ENCODE measurements around the gene COX4I1.
"Not testable (repeated sequence)": the region's sequence is repeated elsewhere in the genome, so short reads cannot be mapped to it uniquely, and the experiment has no call there.

COX4I1 gene

GRCh38 chr16:85824161-85825135 lies 25.0 kb downstream of the COX4I1 start:
- no peak for DNase-seq (ENCODE audit: low read depth)

GRCh38 chr16:85825326-85825725 lies 25.8 kb downstream of the COX4I1 start:
- DNase-seq (ENCODE audit: low read depth): no peak

- no peak for DNase-seq (ENCODE audit: low read depth)
Observed at GRCh38 chr16:85826686-85827247, 27.3 kb downstream of the COX4I1 start.

- no peak for DNase-seq (ENCODE audit: low read depth)
Observed at GRCh38 chr16:85828166-85828565, 28.7 kb downstream of the COX4I1 start.

DNA sequence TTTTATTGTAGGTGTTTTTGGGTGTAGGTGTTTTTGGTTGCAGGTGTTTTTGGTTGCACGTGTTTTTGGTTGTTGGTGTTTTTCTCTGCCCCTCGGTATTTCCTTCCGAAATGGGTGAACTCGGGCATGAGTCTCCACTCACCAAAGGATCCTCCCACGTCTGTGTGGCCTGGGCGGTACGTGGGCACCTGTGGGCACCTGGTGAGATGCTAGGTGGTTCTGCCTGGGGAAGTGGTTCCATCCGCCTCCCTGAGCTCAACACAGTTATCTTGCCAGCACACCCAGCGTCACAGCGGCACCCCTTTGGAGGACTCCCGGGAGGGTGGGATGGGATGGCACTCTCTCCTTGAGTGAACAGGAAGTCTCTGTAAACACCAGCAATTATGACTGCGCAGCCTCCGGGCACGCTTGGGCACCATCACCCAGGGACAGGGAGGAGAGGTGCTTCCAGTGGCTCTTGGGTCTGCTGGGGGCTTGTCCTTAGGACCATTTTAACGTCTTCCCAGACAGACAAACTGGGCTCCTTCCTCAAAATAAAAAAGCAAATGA lies 29.8 kb downstream of the COX4I1 start:
- no peak for DNase-seq (ENCODE audit: low read depth)

DNA sequence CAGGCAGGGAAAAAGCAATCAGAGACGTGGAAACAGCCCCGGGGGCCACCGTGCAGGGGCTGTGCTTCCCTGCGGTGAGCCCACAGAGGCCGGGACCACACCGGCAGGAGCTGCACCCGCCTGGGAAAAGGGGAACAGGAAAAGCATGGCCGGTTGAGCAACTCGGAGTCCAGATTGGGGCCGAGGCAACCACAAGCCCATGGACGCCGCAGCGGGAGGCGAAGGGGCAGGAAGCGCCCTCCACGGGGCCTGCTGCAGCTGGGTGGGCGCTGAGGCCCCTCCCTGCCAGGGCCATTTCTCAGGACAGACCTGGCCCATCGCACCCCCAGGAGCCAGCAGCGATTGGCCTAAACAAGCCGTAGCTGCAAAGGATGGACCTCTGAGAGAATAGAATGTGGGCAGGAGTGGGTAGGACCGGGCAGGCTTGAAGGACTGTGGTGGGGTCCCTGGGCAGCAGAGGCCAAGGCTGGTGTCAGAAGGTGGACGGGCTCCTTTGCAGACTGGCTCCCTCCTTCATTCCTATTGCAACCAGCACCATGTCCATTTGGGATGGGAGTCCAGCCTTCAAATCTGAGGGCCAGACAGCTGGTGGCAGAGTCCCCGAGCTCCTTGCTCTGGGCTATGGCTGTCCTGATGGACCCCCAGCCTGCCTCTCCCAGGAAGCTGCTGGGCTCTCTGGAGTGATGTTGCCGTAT lies 30.4 kb downstream of the COX4I1 start:
- DNase-seq (ENCODE audit: low read depth): no peak

DNA sequence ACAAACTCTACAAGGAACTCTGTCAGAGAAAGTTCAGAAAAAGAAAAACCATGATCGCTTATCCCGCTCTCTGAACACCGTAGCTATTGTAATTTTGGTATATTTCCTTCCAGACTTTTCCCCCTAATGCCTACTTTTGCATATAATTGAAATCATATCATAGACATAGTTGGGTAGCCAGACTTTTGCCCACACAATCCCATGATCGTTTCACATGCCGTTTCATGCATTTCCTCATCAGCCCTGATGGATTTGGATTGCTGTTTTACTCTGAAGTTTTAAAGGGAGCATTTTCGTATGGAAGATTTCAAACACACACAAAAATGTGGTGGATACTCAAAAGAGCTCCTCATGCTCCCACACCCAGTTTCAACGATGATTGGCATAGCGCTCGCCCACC lies 31.3 kb downstream of the COX4I1 start:
- DNase-seq (ENCODE audit: low read depth): no peak

DNA sequence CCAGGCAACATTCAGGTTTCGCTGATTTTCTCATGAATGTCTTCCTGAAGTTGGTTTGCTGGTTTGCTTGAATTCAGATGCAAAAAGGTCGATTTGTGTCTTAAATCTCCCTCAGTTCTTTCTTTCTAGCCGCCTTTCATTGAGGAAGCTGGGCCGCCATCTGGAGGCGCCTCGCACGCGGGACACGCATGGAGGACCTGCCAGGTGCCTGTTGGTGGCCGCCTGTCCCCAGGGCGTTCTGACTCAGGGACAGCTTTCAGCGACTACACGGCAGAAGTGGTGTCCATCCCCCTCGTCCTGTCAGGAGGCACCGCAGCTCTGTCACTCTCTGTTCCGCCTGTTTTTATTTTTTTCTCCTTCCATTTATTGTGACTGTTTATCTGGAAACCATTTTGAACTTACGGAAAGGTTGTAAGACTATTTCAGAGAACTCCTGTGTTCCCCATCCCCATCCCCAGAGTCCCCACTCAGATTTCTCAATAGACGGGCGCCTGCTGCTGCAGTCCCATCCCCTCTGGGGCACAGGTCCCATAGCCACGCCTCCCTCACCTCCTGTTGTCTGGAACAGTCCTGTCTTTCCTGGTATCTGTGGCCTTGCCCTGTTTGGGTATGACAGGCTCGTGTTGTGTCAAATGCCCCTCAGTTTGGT lies 33.2 kb downstream of the COX4I1 start:
- DNase-seq (ENCODE audit: low read depth): no peak

GRCh38 chr16:85833219-85833920 lies 33.9 kb downstream of the COX4I1 start:
- no peak for DNase-seq (ENCODE audit: low read depth)

GRCh38 chr16:85834741-85835140 lies 35.2 kb downstream of the COX4I1 start:
- DNase-seq (ENCODE audit: low read depth): no peak

DNA sequence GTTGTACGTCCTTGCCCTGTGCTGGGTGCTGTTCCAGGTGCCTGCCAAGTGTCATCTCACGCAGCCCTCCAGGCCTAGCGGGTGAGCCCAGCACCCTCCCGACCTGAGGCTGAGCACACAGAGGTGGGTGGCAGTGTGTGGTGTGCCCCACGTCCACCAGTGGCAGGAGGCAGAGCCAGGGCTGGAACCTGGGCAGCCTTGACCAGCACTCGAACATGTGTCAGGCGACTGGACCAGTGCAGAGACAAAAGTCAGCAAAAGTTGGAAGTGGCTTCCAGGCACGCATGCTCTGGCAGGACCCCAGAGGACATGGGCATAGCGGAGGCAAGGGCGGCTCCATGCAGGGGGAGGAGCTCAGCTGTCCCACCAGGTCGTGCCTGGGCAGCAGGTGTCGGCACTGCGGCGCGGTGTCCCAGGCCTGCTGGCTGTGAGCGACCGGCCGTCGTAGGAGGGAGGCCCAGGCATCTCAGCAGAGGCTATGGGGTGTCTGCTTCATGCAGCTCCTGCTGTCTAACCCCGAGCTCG lies 35.8 kb downstream of the COX4I1 start:
- DNase-seq (ENCODE audit: low read depth): no peak

DNA sequence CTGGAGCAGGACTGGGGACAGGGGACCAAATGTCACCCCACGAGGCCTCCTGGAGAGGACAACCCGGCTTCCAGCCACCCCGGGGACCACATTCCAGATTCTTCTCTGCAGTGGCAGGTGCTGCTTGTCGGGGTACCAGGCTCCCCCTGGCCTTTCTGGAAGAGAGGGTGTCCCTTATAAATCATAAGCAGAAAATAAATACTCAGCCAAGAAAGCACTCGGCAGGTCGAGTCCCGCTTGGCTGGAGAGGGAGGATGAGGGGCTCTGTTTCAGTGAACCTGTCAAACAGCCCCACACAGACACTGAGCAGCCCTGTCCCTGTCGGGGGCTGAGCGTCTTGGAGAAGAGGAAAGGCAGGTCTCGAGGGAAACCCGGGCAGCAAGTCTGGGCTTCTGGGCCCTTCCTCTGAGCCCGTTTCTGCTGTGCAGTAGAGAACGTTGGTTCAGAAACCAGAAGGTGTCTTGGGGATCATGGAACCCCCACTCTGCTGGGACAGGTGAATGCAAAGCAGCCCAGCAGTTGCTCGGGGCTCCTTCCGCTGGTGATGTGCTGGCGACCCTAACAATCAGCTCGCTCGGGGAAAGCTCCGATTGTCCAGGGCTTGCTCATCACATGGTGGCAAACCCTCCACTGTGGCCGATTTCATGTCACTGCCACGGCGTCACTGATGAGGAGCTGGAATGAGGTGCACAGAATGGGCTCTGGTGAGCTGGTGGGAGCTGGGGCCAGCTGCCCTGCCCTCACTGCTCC lies 36.6 kb downstream of the COX4I1 start:
- no peak for DNase-seq (ENCODE audit: low read depth)

- no peak for DNase-seq (ENCODE audit: low read depth)
Observed at GRCh38 chr16:85836706-85837582, 37.4 kb downstream of the COX4I1 start.

DNA sequence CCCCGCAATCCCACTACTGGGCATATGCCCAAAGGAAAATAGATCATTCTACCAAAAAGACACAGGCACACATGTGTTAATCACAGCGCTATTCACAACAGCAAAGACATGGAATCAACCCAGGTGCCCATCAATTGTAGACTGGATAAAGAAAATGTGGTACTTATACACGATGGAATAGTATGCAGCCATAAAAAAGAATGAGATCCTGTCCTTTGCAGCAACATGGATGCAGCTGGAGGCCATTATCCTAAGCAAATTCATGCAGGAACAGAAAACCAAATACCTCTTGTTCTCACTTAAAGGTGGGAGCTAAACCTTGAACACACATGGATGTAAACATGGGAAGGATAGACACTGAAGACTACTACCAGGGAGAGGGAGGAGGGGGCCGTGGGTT lies 38.2 kb downstream of the COX4I1 start:
- DNase-seq (ENCODE audit: low read depth): not testable (repeated sequence)

- DNase-seq (ENCODE audit: low read depth): no peak
Observed at GRCh38 chr16:85838381-85838780, 38.9 kb downstream of the COX4I1 start.

DNA sequence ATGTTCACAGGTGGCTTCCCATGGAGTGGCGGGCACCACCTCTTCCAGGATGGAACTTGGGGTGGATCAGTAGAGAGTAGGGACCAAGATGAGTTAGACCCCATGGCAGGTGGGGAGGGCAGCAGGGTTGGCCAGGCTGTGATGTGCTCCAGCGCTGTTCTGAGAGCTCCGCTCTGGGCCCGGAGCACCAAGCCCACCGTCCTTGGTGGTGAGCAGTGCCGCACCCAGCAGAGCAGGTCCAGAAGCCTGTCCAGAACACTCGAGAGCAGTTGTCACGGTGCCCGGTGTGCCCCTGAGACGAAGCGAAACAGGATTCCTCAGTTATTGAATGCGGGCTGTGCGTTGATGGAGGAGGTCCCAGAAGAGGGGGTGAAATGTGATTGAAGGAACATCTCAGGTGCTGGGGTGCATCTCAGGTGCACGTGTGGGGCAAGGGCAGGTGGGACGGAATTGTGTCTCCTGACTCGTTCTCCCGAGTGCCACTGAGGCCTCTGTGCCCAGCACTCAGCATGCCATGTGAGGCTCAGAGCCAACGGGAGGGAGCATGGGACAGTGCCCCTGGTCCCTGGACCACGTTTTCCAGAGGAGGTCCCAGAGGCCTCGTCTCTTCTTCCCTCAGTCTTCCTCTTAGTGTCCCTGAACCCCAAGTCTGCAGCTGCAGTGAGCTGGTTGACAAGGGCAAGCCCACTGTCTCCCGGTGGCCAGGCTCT lies 39.5 kb downstream of the COX4I1 start:
- DNase-seq (ENCODE audit: low read depth): no peak

GRCh38 chr16:85839681-85840240 lies 40.3 kb downstream of the COX4I1 start:
- DNase-seq (ENCODE audit: low read depth): no peak

GRCh38 chr16:85840395-85840794 lies 40.9 kb downstream of the COX4I1 start:
- no peak for DNase-seq (ENCODE audit: low read depth)
